ENCODE results near the gene TSGA10IP.

The TSGA10IP gene

DNA sequence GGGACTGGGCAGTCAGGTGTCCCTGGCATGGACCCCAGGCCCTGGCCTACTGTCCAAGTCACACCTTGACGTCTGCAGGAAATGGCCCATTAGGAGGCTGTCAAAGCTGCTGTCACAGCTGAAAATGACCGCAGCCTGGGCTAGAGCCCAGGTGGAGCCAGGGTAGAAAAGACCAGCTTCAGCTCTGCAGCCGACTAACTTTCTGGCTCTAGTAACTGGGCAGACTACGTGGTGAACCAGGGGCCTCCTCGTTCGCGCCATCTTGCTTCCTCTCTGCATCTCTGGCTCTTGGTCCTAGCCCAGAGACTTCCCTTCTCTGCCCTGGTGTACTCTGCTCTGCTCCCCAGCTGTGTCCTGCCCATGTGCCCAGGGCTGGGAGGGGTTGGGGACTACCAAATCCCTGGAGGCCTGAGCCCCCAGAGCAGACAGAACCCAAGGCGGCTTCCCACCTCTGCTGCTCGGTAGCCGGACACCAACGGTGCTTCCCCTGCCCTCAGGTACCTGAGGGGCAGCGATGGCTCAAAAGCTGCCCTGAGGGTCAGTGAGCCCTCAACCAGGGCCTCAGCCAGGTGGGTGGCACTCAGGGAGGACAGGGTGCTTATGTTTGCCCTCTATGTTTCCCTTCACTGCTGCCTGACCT is 35.9 kb downstream of the TSGA10IP start:
- Histone ChIP-seq H3F3A (ENCODE audit: control insufficient read depth, insufficient read depth) (0 out of 2 replicates have a peak, but pooled peaks cover 2% of the 10 kb centered on the region), H3K27ac (ENCODE audit: low read depth, low read length) (no peak overlapping the region)

DNA sequence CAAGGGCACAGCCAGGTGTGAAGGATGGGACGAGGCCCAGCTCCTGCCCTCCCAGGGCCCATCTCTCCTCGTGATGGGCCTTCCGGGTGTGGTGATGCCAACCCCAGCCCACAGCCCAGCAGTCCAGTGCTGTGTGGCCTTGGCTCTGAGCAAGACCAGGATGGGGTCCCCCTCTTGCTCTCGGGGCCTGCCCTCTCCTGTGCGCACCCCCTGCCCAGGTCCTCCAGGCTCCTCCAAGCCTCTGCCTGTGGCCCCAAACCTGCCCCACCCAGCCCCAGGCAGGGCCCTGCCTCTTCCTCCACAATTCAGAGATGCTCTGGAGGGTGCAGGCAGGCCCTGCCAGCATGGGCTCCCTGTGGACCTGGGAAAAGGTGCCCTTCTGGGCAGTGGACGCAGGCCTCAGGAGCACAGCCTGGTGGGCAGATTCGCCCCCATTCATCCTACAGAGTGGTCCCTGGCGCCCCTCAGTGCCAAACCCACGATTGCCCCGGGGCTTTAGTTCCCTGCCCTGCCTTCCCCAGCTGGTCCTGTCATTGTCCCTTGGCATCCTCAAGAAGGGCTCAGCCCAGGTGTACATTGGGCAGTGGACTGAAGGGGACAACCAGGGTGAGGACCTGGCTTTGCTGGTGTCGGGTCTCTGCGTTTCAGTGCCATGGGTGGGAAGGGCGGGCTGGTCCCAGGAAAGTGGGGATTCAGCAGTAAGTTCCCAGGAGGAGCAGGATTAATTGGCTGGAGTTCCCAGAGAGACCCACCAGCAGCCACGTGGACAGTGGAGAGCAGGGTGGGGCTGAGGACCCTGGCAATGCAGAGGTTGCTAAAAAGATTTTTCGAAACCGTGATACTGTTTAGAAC is 36.9 kb downstream of the TSGA10IP start:
- H3K4me1 ChIP-seq (ENCODE audit: control insufficient read depth, low read length) = no peaks in the 10 kb centered on the region
- no peaks in the 10 kb centered on the region for H3K9me3 ChIP-seq (ENCODE audit: control insufficient read depth, insufficient read depth, low read length)
- no peaks in the 10 kb centered on the region for H4K20me1 ChIP-seq (ENCODE audit: control insufficient read depth, insufficient read depth, low read depth, low read length)
- H3K27me3 ChIP-seq (ENCODE audit: control insufficient read depth, low read length) = no peaks in the 10 kb centered on the region
- H3F3A ChIP-seq (ENCODE audit: control insufficient read depth, insufficient read depth) = 0 out of 2 replicates have a peak, but pooled peaks cover 2% of the 10 kb centered on the region
- H3K4me2 ChIP-seq (ENCODE audit: low read length) = no peak overlapping the region
- H3K4me3 ChIP-seq (ENCODE audit: low read length) = no peak overlapping the region
- no peak overlapping the region for H3K27ac ChIP-seq (ENCODE audit: low read depth, low read length)
- H3K36me3 ChIP-seq (ENCODE audit: control insufficient read depth, low read length) = peaks cover 17% of the 10 kb centered on the region
- H3K79me2 ChIP-seq (ENCODE audit: control insufficient read depth, low read length) = no peaks in the 10 kb centered on the region
- TF ChIP-seq EZH2phosphoT487 (IDR thresholded peaks at IDR 0.05; ENCODE audit: borderline replicate concordance, low read length) = no peak
- TF ChIP-seq, protein P1, sequence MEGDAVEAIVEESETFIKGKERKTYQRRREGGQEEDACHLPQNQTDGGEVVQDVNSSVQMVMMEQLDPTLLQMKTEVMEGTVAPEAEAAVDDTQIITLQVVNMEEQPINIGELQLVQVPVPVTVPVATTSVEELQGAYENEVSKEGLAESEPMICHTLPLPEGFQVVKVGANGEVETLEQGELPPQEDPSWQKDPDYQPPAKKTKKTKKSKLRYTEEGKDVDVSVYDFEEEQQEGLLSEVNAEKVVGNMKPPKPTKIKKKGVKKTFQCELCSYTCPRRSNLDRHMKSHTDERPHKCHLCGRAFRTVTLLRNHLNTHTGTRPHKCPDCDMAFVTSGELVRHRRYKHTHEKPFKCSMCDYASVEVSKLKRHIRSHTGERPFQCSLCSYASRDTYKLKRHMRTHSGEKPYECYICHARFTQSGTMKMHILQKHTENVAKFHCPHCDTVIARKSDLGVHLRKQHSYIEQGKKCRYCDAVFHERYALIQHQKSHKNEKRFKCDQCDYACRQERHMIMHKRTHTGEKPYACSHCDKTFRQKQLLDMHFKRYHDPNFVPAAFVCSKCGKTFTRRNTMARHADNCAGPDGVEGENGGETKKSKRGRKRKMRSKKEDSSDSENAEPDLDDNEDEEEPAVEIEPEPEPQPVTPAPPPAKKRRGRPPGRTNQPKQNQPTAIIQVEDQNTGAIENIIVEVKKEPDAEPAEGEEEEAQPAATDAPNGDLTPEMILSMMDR (IDR thresholded peaks at IDR 0.05; ENCODE audit: low read depth, low read length, poor library complexity, severe bottlenecking) = no peak
- no peaks in the 10 kb centered on the region for H3K9me2 ChIP-seq (replicated peaks; ENCODE audit: control insufficient read depth, low read length)

More for the DNA sequence above, 35.9 kb downstream of the TSGA10IP start:
- Histone ChIP-seq H4K20me1 (ENCODE audit: control insufficient read depth, insufficient read depth, low read depth, low read length) (no peaks in the 10 kb centered on the region; the same call in 1 of the 2 replicates), H3K4me3 (ENCODE audit: low read length) (no peak overlapping the region), H3K79me2 (ENCODE audit: control insufficient read depth, low read length) (no peaks in the 10 kb centered on the region), H3K9me3 (ENCODE audit: control insufficient read depth, insufficient read depth, low read length) (no peaks in the 10 kb centered on the region), H3K4me2 (ENCODE audit: low read length) (no peak overlapping the region), H3K9me2 (replicated peaks; ENCODE audit: control insufficient read depth, low read length) (no peaks in the 10 kb centered on the region), H3K36me3 (ENCODE audit: control insufficient read depth, low read length) (peaks cover 23% of the 10 kb centered on the region), H3K4me1 (ENCODE audit: control insufficient read depth, low read length) (no peaks in the 10 kb centered on the region), H3K27me3 (ENCODE audit: control insufficient read depth, low read length) (no peaks in the 10 kb centered on the region)
- no peak for TF ChIP-seq EZH2phosphoT487 (IDR thresholded peaks at IDR 0.05; ENCODE audit: borderline replicate concordance, low read length)
- TF ChIP-seq, protein P1 (IDR thresholded peaks at IDR 0.05; ENCODE audit: low read depth, low read length, poor library complexity, severe bottlenecking) = no peak

DNA sequence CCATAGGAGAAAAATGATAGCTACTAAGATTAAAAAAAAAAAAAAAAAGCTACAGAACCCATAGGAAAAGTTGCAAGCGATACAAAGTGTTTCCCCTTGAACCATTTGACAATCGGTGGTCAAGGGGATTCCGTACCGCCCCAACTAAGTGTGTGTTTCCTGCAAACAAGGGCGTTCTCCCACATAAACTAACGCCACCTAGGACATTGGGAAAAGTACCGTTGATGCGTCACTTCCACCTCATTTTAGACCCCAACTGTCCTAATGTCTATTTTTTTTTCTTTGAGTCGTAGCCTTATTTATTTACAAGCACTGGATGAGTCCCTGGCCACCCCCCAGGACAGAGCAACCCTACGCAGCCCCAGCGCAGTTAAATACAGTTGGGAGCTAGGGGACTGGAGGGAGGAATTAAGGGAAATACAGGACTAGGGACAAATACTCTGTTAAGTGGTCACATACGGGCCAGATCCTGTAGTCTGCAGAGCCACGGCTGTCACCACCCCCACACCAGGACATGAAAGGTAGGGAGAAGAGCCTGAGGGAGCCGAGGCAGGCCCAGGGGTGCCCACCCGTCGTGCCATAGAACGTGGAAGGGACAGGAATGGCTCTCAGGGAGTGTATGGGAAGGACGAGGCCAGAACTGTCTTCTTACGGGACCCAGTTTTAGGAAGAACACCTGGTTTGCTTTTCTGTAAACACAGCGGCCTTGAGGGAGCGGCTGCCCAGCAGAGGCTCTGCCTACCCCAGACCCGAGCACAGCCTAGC is 37.7 kb downstream of the TSGA10IP start:
- H3K4me1 ChIP-seq (ENCODE audit: control insufficient read depth, low read length) = no peaks in the 10 kb centered on the region
- H3K4me2 ChIP-seq (ENCODE audit: low read length) = no peak overlapping the region
- H3F3A ChIP-seq (ENCODE audit: control insufficient read depth, insufficient read depth) = 0 out of 2 replicates have a peak, but pooled peaks cover 2% of the 10 kb centered on the region
- no peaks in the 10 kb centered on the region for H3K27me3 ChIP-seq (ENCODE audit: control insufficient read depth, low read length)
- no peak overlapping the region for H3K27ac ChIP-seq (ENCODE audit: low read depth, low read length)
- no peaks in the 10 kb centered on the region for H3K9me3 ChIP-seq (ENCODE audit: control insufficient read depth, insufficient read depth, low read length)
- TF ChIP-seq, protein P1 (IDR thresholded peaks at IDR 0.05; ENCODE audit: low read depth, low read length, poor library complexity, severe bottlenecking) = no peak
- no peak for TF ChIP-seq EZH2phosphoT487 (IDR thresholded peaks at IDR 0.05; ENCODE audit: borderline replicate concordance, low read length)
- no peaks in the 10 kb centered on the region for H3K9me2 ChIP-seq (replicated peaks; ENCODE audit: control insufficient read depth, low read length)
- peaks cover 12% of the 10 kb centered on the region; the same call in 1 of the 2 replicates for H3K36me3 ChIP-seq (ENCODE audit: control insufficient read depth, low read length)
- no peaks in the 10 kb centered on the region for H3K79me2 ChIP-seq (ENCODE audit: control insufficient read depth, low read length)
- H4K20me1 ChIP-seq (ENCODE audit: control insufficient read depth, insufficient read depth, low read depth, low read length) = no peaks in the 10 kb centered on the region
- H3K4me3 ChIP-seq (ENCODE audit: low read length) = no peak overlapping the region
